Mesothelial cell of epicardium (in vitro differentiated cells): ENCODE measurements around the gene SHROOM1. TPM values are rescaled to one million over a fixed set of nuclear protein-coding genes. Genes with fewer than 3 reads are reported as not detected.

Experiments
- DNase-seq, 2 experiments: peaks; one replicate each; pipeline ENCODE4 v3.0.0; 2021; ENCODE audit warnings: low spot score in 2 of 2; ENCODE audit not compliant: unreplicated experiment in 2 of 2
- H3K27ac Mint-ChIP-seq: 2 replicates; pipeline ENCODE4 v1.8.0; 2021; ENCODE audit warnings: mixed read lengths
- H3K27me3 Mint-ChIP-seq: 2 replicates; pipeline ENCODE4 v1.8.0; 2021; ENCODE audit warnings: low read depth, mixed read lengths
- H3K36me3 Mint-ChIP-seq: 2 replicates; pipeline ENCODE4 v1.8.0; 2021; ENCODE audit warnings: mixed read lengths
- H3K4me1 Mint-ChIP-seq: 2 replicates; pipeline ENCODE4 v1.8.0; 2021; ENCODE audit warnings: mixed read lengths
- H3K4me3 Mint-ChIP-seq: 2 replicates; pipeline ENCODE4 v1.8.0; 2021; ENCODE audit warnings: mild to moderate bottlenecking, moderate library complexity, mixed read lengths
- H3K9me3 Mint-ChIP-seq: 2 replicates; pipeline ENCODE4 v1.8.0; 2021; ENCODE audit warnings: mixed read lengths
- CTCF ChIP-seq: fragments of 200-600 bp; sonication (generic); IDR thresholded peaks from one replicate; pipeline ENCODE4 v1.5.0; 2021; ENCODE audit warnings: antibody characterized with exemption; ENCODE audit not compliant: unreplicated experiment
- total RNA-seq: library from RNA; stranded (reverse); gene quantifications from 3 replicates; pipeline ENCODE4 v1.2.1, GENCODE V29; 2021

SHROOM1 gene
- total RNA-seq, 1 donor from 2014 or later = 12.2 TPM

GRCh38 chr5:132777209-132778069 is 53.0 kb downstream of the SHROOM1 start, which contains the start of gene SEPTIN8:
TSS of gene SEPTIN8 (minus strand) at chr5:132777239. CDS start at chr5:132777137, 102 bp downstream.
- peak within 1 kb of the TSS; percentile 76 for H3K4me3 Mint-ChIP-seq
- H3K4me1 Mint-ChIP-seq = peaks cover 29% of the 10 kb centered on the region
- peaks cover 8% of the 10 kb centered on the region for H3K27me3 Mint-ChIP-seq
- peak within 1 kb of the TSS; percentile 84 for H3K27ac Mint-ChIP-seq
- TF ChIP-seq CTCF = no peak
- no peaks in the 10 kb centered on the region for H3K9me3 Mint-ChIP-seq
- H3K36me3 Mint-ChIP-seq = no peaks in the 10 kb centered on the region
- peak; percentile 37 to 65 for DNase-seq

GRCh38 chr5:132776938-132777208 is 53.6 kb downstream of the SHROOM1 start:
- no peak for DNase-seq
- Mint-ChIP-seq H3K27me3 (peaks cover 8% of the 10 kb centered on the region), H3K9me3 (no peaks in the 10 kb centered on the region), H3K27ac (no peak overlapping the region), H3K36me3 (no peaks in the 10 kb centered on the region), H3K4me1 (peaks cover 34% of the 10 kb centered on the region), H3K4me3 (no peak overlapping the region)
- TF ChIP-seq CTCF = no peak

- Mint-ChIP-seq H3K4me1 (peaks cover 34% of the 10 kb centered on the region), H3K36me3 (no peaks in the 10 kb centered on the region), H3K9me3 (no peaks in the 10 kb centered on the region), H3K27me3 (peaks cover 6% of the 10 kb centered on the region), H3K27ac (peak overlapping the region; percentile 84), H3K4me3 (peak overlapping the region; percentile 76)
- no peak for TF ChIP-seq CTCF
- DNase-seq = peak in 1 of 2 experiments; percentile 57
Measured at GRCh38 chr5:132776131-132776937, 54.1 kb downstream of the SHROOM1 start.

- Mint-ChIP-seq H3K27ac (peak overlapping the region; percentile 84), H3K4me1 (peaks cover 34% of the 10 kb centered on the region), H3K27me3 (peaks cover 6% of the 10 kb centered on the region), H3K36me3 (no peaks in the 10 kb centered on the region), H3K9me3 (no peaks in the 10 kb centered on the region), H3K4me3 (peak overlapping the region; percentile 76)
- TF ChIP-seq CTCF = no peak
- DNase-seq = no peak
Measured at GRCh38 chr5:132775476-132775961, 54.9 kb downstream of the SHROOM1 start.

GRCh38 chr5:132774896-132775295 is 55.6 kb downstream of the SHROOM1 start:
- no peak overlapping the region for H3K4me3 Mint-ChIP-seq

More at GRCh38 chr5:132774896-132775295, 55.6 kb downstream of the SHROOM1 start:
- H3K9me3 Mint-ChIP-seq = no peaks in the 10 kb centered on the region
- no peak for DNase-seq
- peaks cover 34% of the 10 kb centered on the region for H3K4me1 Mint-ChIP-seq
- no peaks in the 10 kb centered on the region for H3K36me3 Mint-ChIP-seq
- no peak for TF ChIP-seq CTCF
- no peak overlapping the region for H3K27ac Mint-ChIP-seq
- peaks cover 6% of the 10 kb centered on the region for H3K27me3 Mint-ChIP-seq
